Measurements from ENCODE around the gene NAB2.
A peak's percentile ranks its signal among the peaks of the same experiment; 100 is the strongest.
"Not testable (repeated sequence)": the region's sequence is repeated elsewhere in the genome, so short reads cannot be mapped to it uniquely, and the experiment has no call there.

The NAB2 gene

GRCh38 chr12:57110104-57111030 is 21.5 kb downstream of the NAB2 start:
- peak in 18 of 58 donors; percentile 10 to 69 (median 36) for DNase-seq

GRCh38 chr12:57111031-57111734 is 22.3 kb downstream of the NAB2 start, which contains the start of gene STAT6:
Gene STAT6, minus strand, starts transcription at chr12:57111362. Its CDS starts 3,084 bp downstream, at chr12:57108278.
- peak in 43 of 58 donors; percentile 17 to 72 (median 41) for DNase-seq

- peak in 7 of 58 donors; percentile 11 to 85 (median 61) for DNase-seq
These were observed 23.8 kb downstream of the NAB2 start for GRCh38 chr12:57112492-57113294.

- no peak for DNase-seq
These were observed 27.8 kb downstream of the NAB2 start for GRCh38 chr12:57116580-57117281.

- no peak for DNase-seq
These were observed 29.9 kb downstream of the NAB2 start for GRCh38 chr12:57118711-57119271.

GRCh38 chr12:57119294-57120085 is 30.6 kb downstream of the NAB2 start:
- no peak for DNase-seq

- DNase-seq = not testable (repeated sequence)
These were observed 31.8 kb downstream of the NAB2 start for GRCh38 chr12:57120718-57121117.

GRCh38 chr12:57123813-57124212 is 34.9 kb downstream of the NAB2 start:
- DNase-seq = no peak

GRCh38 chr12:57124261-57124877 is 35.5 kb downstream of the NAB2 start:
- peak in 51 of 58 donors; percentile 17 to 86 (median 53) for DNase-seq

- no peak for DNase-seq
These were observed 37.1 kb downstream of the NAB2 start for GRCh38 chr12:57126061-57126460.

GRCh38 chr12:57126561-57126960 is 37.6 kb downstream of the NAB2 start:
- no peak for DNase-seq

GRCh38 chr12:57127101-57127725 is 38.3 kb downstream of the NAB2 start:
- peak in 22 of 58 donors; percentile 15 to 76 (median 40) for DNase-seq

GRCh38 chr12:57127726-57128518 is 39.0 kb downstream of the NAB2 start, which contains the start of gene LRP1:
Gene LRP1, plus strand, starts transcription at chr12:57128483. Its CDS starts 482 bp downstream, at chr12:57128965.
- peak in 56 of 58 donors; percentile 38 to 91 (median 77) for DNase-seq

GRCh38 chr12:57128519-57129247 is 39.8 kb downstream of the NAB2 start:
- peak in 6 of 58 donors; percentile 21 to 60 (median 34) for DNase-seq

- peak in 4 of 58 donors; percentile 19 to 29 (median 23) for DNase-seq
These were observed 40.5 kb downstream of the NAB2 start for GRCh38 chr12:57129321-57129842.

- DNase-seq = no peak
These were observed 41.0 kb downstream of the NAB2 start for GRCh38 chr12:57129889-57130288.

All from anterior cingulate cortex (tissue), 58 donors.